A673 (cell line): ENCODE results near the gene TMEM88.
"Not testable (repeated sequence)": the region's sequence is repeated elsewhere in the genome, so short reads cannot be mapped to it uniquely, and the experiment has no call there.

ENCODE experiments used
- EZH2 ChIP-seq: fragments of 200-600 bp; sonication (generic); IDR thresholded peaks from 2 replicates; pipeline ENCODE4 v1.6.1; 2017; ENCODE audit warnings: borderline replicate concordance, low read depth, mild to moderate bottlenecking, mixed read lengths, antibody characterized with exemption, low read length; ENCODE audit not compliant: poor library complexity, severe bottlenecking
- TF ChIP-seq, protein P1 (sequence below): fragments of 300-800, 200-600 bp; sonication (generic); conservative IDR thresholded peaks from 2 replicates; pipeline ENCODE4 v1.5.1; 2017; ENCODE audit warnings: low read depth, mild to moderate bottlenecking, antibody characterized with exemption, low read length, moderate library complexity, mixed read lengths

DNA sequence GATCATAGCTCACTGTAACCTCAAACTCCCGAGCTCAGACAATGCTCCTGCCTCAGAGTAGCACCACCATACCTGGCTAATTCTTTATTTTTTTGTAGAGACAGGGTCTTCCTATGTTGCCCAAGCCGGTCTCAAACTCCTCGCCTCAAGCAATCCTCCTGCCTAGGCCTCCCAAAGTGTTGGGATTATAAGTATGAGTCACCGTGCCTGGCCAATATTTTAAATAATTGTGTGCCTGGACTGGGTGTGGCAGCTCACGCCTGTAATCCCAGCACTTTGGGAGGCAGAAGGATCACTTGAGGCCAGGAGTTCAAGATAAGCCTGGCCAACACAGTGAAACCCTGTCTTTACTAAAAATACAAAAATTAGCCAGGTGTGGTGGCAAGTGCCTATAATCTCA lies 9.5 kb downstream of the TMEM88 start:
- TF ChIP-seq, protein P1, sequence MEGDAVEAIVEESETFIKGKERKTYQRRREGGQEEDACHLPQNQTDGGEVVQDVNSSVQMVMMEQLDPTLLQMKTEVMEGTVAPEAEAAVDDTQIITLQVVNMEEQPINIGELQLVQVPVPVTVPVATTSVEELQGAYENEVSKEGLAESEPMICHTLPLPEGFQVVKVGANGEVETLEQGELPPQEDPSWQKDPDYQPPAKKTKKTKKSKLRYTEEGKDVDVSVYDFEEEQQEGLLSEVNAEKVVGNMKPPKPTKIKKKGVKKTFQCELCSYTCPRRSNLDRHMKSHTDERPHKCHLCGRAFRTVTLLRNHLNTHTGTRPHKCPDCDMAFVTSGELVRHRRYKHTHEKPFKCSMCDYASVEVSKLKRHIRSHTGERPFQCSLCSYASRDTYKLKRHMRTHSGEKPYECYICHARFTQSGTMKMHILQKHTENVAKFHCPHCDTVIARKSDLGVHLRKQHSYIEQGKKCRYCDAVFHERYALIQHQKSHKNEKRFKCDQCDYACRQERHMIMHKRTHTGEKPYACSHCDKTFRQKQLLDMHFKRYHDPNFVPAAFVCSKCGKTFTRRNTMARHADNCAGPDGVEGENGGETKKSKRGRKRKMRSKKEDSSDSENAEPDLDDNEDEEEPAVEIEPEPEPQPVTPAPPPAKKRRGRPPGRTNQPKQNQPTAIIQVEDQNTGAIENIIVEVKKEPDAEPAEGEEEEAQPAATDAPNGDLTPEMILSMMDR = not testable (repeated sequence)
- TF ChIP-seq EZH2 = not testable (repeated sequence)
